Stimulated activated CD8-positive, alpha-beta memory T cell treated with anti-CD3 and anti-CD28 coated beads, Interleukin-15, amount 100 ng/mL, for 48 hours (primary cell): Measurements from ENCODE around the gene PARL.

Experiments
- DNase-seq, 2 donors: peaks; one replicate each; pipeline ENCODE4 v3.0.0-alpha.2; 2020; ENCODE audit warnings: low read depth in 2 of 2

Gene PARL

DNA sequence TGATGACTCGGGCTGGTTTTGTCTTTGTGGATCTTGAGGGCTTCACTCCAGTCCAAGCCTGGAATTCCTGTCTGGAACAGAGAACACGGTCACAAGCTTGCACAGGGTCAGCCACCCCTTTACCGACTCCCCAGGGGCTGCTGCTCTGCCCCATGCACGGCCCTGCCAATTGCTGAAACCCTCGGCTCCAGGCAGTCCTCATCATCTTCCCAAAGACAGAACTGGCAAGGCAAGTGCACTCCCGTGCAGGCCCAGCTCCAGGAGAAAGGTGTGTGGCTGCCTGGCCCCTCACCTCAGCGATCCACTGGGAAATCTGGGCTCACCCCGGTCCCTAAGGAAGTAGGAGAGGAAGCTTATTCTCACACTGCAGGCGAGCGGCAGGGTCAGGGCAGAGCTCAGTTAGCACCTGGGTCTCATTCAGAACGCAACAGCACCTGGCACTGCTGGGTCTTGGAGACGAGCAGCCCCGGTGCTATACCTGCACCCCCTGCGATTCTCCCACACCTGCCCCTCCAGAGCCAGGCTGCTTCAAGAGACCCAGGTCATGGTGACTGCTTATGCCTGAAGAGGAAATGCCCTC lies 66.5 kb downstream of the PARL start:
- no peak for DNase-seq

DNA sequence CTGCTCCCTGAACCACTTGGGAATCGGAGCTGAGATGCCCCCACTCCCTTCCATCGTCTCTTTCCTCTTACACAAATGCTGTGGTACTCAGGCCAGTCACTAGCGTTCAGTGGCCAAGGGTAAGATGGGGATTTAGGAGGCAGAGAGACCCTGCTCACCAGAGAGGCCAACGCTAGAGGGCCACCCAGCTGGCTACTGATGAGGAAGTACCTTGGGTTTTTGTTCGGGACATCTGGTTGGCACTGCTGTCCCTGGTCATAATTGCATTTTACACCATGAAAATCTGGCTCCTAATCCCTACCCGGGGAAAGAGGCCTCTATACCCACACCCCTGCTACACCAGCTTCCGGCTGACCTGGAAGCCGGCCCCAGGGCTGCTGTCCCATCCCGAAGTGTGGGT lies 67.0 kb downstream of the PARL start:
- DNase-seq: no peak

DNA sequence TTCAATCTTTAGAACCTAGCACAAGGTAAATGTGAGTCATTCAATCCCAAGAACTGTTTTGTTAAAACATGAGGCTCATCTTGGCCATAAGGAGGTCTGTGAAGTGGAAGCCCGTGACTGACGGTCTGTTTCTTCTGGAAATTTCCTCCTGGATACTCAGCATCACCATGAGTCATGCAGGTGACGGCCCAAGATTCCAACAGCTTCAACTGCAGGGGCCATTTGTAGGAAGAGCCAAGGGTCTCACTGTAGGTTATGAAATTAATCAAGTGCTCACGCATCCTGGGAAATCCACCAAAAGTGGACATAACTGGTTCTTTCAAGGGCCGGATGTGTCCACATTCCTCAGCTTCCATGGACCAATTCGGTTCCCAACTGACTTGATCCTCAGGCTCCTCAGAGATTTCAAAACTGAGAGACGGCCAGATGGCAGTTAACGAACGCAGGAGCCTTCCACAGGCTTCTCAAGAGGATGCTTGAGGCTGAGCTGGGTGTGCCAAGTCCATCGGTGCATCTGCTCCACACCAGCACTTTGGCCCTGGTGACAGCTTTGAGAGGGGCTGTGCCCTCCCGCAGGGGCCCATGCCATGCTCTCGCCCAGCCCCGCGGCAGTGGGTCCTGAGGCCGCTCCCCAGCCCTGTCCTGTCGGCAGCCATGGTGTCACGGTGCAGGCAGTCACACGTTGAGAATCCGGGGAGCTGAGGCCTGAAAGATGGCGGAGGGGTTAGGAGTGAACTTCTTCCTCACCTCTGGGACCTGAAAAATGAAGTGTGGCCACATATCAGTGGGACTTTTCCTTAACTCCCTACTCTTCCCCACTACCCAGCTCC lies 67.8 kb downstream of the PARL start:
- DNase-seq: no peak

DNA sequence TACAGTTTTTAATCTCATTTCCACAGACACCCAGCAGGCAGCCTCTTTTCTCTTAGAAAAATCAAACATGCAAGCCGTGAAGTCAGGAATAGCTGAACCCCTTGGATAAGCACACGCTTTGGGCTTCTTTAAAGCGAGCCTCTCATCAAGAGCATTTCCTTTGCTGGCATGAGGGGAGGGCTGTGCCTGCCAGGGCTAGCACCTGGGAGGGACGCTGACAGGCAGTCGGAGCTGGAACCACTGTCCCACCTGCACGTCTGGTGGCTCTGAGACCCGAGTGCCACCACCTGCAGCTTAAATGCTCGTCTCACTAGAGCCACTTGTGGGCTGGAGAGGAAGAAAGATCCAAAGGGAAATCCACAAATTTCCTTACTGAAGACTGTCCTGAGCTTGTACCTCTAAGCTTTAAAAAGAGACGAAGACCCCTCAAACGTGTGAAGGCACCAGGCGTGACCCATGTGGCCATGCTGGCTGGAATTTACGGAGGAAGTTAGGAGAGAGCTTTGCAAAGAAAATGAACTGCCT lies 68.7 kb downstream of the PARL start:
- no peak for DNase-seq

DNA sequence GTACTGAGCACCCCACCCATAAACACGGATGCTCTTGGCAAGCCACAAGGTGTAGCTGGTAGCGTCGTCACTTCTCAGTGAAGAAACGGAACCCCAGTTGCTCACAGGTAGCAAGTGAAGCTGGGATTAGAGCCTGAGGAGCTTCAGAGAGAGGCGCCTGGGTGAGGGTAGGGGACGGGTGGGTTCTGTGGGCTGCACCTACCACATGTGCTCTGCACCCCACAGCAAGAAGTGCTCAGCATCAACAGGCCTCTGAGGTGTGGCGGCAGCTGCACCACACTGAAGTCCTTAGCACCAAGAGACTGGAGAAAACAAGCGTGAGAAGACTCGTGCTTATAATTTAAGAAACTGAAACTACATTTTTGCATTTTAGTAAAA lies 69.1 kb downstream of the PARL start:
- no peak for DNase-seq

DNA sequence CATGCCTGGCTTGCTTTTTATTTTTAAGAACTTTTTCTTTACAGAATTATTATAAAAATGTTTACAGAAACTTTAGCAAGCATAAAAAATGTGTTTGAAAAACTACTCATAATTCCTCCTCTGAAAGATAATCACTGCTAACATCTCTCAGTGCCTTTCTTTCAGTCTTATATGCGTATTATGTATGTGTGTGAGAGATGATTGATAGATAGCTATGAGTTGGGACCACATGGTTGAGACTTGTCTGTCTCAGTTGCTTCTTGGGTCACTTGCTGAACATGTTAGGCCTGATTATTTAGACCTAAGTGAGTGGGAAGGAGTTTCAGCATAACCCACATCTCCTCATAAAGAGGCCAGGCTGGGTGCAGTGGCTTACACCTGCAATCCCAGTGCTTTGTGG lies 70.4 kb downstream of the PARL start:
- no peak for DNase-seq

DNA sequence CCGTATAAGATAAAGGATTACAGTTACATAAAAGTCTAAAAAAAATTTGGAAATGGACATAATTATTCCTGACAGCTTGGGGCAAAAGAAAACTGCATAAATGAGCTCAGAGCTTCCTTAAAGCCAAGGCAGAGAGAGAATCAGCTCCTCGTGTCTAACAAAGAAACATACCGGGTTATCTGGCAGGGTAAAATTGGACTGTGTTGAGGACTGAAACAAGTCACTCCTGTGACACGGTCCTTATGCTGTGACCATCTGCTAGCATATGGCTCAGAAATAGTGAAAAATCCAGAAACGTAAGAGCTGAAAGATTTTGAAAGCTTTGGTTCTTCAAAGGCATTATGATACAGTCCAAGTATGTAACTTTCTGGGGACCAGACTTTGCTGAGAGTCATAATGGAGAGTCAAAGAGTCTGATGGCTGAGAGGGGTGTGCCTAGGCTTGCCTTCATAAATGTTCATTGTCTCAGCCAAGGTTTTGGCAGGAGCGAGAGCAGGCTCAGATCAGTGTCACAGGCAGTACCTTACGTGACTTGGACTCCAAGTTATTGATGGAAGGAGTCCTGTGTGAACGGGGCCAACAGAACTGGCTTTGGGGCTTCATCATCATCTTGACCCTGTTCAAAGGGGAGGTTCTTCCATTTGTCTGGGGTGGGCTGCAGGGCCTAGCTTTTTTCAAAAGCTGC lies 71.8 kb downstream of the PARL start:
- DNase-seq: no peak

DNA sequence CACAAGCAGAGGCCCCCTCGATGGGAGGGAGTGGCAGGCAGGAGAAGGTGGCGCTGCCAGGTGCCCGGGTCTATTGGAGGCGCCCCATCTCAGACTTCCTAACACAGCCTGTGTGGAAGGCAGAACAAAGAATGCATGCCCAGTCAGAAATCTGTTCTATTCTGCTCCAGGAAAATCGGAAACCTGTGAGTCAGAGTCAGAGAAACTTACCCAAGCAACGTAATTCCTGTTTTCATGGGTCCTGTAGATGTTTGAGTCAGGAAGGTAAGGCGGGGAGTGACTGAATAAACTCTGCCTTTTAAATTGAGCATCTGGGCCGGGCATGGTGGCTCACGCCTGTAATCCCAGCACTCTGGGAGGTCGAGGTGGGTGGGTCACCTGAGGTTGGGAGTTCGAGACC lies 73.0 kb downstream of the PARL start:
- DNase-seq: no peak

DNA sequence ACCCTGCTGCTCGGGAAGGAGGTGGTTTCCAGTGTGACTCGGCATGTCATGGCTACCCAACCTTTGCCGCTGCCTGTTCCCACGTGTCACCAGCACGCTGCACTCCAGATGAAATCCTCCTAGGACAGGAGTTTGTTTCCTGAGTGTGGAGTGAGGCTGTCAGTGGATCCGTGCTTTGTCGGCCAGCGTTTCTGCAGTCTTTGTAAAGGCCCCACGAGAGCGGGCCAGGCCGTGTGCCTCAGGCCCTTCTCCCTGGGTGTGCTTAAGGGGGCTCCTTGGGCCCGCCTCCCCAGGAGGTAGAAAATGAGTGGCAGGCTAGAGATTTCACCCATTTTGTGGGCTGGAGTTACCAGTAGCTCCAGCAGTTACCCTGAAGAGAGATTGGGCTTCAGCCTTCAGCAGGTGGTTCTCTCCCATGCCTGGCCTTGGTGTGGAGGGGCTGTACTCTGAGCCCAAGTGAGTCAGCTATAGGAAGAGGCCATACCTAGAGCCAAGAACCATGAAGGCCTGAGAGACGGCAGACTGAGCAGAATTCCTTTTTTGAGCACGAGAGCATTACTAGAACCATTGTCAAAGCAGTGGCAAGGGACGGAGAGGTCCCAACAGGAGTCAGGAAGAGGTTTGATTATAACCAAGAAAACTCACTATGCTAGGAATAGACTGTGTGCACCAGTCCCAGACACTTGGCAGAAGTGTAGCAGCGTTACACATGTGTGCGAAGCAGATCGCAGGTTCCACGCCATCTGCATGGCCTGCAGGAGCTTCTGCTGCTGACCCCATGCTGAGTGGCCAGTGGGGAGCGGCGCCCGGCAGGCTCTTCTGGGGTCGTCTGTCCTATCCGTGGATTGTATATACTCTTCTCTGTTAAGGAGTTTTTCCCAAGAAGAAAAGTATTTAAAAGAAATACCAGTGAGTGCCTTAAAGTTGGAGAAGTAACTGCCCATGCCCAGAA lies 73.8 kb downstream of the PARL start:
- DNase-seq: no peak

DNA sequence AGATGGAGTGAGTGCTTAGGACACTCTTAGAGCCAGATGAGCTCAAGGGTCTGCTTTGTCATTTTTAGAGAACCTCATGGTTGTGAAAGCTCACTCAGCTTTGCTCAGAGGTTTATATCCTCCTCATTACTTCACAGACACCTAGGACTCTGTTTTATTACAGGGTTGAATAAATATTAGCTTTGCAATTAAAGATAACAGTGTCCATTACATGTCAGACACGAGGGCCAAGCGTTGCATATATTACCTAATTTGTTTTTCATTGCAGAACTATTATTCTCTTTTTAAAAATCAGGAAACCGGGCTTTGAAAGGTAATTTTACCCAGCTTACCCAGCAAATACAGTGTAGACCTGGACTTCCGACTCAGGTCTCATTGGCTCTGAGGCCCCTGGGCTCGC lies 75.4 kb downstream of the PARL start:
- no peak for DNase-seq

DNA sequence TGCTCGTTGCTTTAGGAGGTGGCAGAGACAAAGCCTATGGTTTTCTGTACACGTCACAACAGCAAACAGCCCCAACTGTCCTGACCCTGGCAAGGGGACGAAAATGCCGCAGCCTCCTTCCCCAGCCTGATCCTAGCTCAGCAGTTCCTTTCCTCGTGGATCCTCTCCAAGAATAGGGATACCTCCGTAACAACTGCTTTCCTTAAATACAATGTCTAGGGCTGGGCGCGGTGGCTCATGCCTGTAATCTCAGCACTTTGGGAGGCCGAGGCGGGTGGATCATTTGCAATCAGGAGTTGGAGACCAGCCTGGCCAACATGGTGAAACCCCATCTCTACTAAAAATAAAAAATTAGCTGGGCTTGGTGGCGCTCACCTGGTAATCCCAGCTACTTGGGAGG lies 76.3 kb downstream of the PARL start:
- DNase-seq: no peak

DNA sequence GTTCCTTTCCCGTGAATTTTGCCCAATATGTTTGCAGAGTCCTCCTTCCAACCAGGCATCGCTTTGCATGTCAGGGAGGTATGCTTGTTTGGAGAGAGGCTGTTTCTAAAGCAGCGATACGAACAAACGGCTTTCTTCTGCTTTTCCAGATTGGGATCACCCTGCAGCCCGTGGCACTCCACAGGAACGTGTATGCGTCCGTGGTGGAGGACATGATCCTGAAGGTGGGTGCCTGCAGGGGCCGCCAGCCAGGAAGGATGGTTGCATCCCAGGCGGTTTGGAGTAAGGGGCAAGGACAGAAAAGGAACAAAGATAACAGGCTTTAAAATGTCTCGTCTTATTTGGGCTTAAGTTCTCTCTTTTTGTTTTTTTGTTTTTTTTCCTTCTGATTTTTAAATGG lies 76.8 kb downstream of the PARL start:
- DNase-seq: no peak

DNA sequence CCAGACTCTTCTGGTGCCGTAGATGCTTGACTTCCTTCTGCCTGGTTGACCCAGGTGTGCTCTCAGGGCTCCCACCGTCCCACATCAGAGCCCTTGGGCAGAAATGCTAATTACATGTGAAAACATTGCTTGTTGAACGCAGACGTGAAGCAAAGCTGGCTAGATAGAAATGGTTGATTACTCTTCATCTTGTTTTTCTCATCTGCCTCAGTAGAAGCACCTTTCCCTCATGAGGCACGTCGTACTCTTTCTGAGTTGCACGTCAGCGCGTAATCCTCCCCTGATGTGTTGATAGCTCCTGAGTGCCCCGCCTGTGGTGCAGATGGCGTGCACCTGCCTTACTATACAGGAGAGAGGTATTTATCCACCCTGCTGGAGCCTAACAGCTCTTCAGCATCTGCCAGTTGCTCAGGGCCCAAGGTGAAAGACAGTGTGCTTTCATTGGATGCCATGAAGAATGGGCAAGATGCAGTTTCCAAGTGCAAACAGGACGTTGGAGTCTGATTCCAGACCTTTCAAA lies 77.4 kb downstream of the PARL start:
- no peak for DNase-seq

DNA sequence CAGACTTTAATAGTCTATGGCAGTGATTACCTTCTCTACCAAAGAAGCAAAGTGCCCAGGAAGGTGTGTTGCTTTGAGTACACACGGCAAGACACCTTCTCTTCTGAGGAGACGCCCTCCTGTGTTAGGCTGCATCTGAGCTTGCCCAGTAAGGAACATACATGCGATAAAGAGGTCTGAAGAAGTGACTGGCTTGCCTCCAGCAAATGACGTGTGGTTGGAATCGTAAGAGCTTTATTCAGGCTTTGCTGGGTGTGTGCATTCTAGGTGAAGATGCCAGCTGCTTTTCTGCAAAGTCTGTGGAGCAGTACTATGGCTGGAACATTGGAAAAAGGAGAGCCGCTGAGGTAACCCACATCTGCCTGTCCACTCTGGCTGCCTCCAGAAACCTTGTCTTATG lies 81.7 kb downstream of the PARL start:
- DNase-seq: no peak

DNA sequence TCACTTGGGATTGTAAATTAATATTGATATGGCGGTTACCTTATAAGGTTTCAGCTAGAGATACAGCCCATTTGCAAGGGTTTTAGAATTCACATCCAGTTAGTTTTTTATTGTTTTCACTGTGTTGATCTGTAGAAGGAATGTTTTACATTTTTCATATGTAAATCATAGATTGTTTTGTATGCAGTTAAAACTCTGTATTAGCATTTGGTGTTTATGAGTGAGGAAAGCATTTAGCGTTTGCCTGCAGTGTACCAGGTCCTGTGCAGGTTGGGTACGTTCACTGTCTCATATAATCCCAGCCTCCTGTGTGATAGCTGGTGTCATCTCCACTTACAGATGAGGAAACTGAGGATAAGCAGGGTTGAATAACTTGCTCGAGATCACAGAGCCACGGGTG lies 83.1 kb downstream of the PARL start:
- no peak for DNase-seq

DNA sequence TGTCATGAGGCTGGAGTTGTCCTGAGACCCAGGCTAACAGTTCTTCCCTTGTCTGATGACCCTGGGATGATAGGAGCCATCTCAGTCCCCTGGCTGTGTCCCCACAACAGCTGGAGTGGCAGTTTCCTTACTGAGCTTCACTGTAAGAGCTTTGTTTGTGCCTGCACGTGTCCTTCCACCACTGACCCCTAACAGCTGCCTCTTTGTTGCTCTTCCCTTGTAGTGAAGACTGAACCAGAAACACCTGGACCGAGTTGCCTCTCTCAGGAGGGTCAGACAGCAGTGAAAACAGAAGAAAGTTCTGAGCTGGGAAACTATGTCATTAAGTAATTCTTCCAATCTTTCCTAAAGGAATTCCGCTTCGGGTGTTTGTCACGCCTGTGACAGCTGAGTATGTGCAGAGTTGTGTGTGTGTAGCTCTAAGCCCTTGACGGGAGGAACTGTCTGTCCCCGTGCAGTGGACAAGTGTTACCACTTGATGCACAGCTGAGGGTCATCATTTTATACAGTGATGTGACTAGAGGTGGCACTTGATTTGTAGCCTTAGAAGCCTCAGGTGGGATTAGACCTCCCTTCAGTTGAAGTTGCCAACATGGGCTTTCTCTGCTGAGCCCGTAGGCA lies 84.3 kb downstream of the PARL start:
- DNase-seq: no peak

DNA sequence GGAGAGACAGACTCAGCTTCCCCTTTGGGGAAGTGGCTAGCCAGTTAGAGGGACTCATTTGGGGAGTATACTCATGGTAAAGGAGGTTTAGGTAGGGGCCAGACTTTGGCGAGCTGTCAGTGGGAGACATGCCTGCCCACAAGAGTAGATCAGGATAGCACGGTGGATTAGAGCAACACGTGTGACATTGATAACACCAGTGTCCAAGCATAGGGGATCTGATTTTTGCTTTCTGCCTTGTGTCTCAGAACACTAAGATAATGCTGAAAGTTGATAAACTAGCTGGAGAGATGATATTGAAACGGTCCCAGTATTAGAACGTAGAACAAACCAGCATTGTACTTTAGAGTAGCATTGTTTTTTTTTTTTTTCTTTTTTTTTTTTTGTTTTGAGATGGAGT lies 85.2 kb downstream of the PARL start:
- no peak for DNase-seq

DNA sequence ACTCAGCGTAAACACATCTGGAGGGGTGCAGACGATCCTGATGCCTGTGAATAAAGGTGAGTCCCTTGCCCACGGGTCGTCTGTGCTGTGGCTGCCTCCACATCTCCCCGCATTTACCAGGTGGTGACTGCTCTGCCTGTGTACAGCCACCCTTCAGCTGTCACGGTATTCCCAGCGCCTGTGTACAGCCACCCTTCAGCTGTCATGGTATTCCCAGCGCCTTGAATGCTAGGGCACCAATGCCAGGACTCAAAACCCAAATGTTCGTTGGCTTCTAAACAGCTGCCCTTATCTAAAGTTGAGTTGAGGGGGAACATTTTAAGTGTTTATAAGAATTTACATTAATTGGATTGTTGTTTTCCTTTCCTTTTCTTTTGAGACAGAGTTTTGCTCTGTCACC lies 86.7 kb downstream of the PARL start:
- DNase-seq: no peak

DNA sequence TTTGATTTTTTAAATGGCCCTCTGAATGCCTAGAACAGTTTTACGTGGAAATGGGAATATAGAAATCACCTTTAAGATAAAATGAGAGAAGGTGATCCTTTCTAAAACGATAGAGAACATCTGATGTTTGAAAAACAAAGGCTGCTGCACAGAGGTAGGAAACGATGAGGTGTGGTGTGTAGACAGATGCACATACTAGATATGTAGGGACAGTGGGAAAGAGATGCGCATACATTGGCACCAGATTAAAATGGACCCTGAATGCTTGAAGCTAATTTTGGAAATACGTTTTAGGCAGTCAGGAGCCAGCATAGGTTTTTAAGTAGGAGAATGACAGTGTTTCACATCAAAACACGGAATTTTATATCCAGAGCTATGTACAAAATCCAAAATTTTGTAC lies 88.3 kb downstream of the PARL start:
- no peak for DNase-seq

DNA sequence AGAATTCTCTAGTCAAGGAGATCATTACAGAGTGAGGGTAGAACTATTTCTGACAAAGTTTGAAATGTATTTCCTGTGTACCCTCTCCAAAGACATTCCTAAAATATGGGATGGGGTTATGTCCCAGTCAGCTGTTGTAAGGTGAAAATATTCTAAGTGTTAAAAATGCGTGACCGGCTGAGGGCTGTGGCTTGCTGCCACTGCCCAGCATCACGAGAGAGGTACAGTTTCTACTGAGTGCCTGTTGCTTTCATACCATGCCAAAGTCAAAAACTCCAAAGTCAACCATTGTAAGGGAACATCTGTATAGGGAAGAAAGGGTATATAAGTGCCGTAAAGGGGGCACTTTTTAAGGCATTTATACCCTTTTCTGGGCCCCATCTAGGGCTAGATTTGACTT lies 90.2 kb downstream of the PARL start:
- DNase-seq: no peak

DNA sequence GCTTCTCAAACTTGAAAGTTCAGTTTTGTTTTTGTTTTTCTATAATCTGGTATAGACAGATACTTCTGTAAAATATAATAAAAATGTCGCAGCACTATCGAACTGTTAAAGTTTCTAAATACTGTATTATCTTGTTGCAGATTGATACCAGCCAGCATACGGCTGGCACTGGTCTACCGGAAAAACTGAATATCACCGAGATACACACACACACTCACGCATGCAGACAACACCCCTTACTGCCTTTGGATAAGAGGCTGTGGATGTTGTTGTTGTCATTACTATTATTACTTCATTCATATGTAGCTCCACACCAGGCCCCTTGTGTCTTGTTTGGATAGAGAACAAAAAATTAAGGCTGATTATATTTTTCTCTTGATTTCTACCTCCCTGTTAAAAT lies 91.7 kb downstream of the PARL start:
- no peak for DNase-seq
